SKM-1 treated with dmso at 0.1 percent for 144 hours (cell line): Measurements from ENCODE around the gene PRSS48.
A peak's percentile ranks its signal among the peaks of the same experiment; 100 is the strongest.
"Not testable (repeated sequence)": the region's sequence is repeated elsewhere in the genome, so short reads cannot be mapped to it uniquely, and the experiment has no call there.

Experiments used
- DNase-seq: peaks from one replicate; lab custom pipeline; 2025; ENCODE audit not compliant: unreplicated experiment; lab: John Stamatoyannopoulos, UW

Gene PRSS48, protein sequence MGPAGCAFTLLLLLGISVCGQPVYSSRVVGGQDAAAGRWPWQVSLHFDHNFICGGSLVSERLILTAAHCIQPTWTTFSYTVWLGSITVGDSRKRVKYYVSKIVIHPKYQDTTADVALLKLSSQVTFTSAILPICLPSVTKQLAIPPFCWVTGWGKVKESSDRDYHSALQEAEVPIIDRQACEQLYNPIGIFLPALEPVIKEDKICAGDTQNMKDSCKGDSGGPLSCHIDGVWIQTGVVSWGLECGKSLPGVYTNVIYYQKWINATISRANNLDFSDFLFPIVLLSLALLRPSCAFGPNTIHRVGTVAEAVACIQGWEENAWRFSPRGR

DNA sequence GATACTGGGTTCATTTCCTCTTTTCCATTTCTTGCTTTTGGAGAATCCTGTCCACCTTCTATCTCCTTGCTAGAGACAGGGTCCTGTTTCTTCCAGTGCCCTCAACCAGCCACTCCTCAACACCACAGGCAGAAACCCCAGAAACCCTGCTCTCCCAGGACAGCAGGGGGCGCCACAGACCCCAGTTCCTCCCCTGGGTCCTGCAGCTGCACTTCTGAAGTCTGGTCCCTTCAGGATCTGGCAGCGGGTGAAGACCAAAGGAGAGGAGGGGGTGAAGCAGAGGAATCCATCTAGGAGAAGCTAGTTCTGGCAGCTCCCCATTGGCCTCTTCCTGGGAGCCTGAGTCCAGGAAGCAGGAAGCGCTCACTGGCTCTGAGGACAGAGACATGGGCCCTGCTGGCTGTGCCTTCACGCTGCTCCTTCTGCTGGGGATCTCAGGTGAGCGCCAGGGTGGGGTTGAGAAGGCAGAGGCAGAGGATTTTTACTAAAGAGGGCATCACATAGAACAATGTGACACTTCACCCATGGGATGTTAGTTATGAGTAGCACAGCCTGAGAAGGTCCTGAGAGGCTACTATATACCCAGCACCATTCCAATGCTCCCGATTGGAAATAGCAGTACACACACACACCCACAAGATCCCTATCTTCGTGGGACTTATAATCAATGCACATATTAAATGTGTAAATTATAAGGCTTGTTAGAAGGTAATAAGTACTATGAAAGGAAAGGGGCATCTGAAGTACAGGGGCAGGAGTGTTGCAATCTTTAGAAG, at the start of gene PRSS48:
Gene PRSS48, plus strand, starts transcription at position 375 of the 776 bp plus-strand sequence. Its CDS starts 12 bp downstream, at position 387.
- DNase-seq: peak; percentile 48

DNA sequence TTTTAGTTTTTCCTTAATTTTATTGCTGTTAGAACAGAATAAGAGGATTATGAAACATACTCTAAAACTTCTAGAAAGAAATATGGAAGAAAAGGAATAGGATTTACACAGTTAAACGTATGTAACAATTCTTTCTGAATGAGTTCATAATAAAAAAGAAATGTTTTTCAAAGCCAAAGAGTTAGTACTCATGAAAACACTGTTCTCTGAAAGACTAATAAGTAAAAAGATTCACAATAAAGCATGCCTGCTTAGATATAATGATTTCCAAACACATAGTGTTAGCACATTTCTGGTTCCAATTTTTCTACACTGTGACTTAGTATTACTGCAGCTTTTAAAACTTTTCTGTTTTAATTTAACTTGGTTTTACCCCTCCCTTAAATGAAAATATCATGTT, 49.8 kb upstream of the PRSS48 start:
- no peak for DNase-seq

DNA sequence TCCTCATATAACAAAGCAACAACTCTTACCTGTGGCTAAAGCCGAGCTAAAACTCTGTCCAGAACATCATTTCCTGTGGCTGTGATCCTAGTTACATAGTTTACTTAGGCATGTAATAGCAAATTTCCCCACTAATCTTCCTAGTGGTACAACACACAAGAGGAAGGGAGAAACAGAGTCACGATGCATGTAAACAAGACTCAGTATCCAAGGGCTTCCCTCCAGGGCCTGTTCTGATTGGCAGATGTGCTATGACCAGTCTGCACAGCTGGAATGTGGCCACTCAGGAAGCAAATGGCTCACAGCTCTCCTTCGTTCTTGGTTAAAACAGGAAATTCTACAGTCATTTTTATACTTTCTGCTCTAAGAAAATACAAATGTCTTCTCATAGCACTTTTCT, 49.2 kb upstream of the PRSS48 start:
- DNase-seq: no peak

DNA sequence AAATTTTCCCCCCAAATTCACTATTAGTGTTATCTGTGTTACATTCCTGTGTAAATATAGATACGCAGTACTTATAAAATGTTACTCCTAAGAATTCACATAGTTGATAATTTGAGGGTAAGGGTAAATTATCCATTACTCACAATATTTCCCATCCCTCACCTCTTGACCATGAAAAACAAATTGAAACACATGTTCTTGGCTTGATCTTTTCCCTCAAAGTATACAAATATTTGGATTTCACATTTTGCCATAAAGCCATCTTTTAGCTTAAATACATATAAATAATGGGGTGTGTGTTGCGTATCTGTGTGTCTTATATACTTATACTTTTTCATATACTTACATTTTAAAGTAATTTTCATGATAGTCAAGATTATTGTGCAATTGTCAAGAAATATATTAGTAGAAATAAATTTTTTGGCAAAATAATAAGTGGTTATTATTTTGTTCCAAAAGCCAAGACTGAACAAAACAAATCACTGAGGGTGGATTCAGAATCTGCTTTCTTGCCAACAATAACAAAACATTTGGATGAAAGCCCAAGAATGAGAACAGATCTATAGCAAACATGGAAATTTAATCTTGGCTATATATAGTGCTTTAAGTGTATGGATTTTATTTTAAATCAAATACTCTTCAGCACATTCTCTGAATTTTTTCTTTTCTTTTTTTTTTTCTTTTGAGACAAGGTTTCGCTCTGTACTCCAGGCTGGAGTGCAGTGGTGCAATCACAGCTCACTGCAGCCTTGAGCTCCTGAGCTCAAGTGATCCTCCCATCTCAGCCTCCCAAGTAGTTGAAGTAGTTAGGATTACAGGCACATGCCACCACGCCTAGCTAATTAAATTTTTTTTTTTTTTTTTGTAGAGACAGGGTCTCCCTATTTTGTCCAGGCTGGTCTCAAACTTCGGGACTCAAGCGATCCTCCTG, 48.5 kb upstream of the PRSS48 start:
- no peak for DNase-seq

- DNase-seq: no peak
These were observed 44.9 kb upstream of the PRSS48 start for GRCh38 chr4:151231915-151232595.

DNA sequence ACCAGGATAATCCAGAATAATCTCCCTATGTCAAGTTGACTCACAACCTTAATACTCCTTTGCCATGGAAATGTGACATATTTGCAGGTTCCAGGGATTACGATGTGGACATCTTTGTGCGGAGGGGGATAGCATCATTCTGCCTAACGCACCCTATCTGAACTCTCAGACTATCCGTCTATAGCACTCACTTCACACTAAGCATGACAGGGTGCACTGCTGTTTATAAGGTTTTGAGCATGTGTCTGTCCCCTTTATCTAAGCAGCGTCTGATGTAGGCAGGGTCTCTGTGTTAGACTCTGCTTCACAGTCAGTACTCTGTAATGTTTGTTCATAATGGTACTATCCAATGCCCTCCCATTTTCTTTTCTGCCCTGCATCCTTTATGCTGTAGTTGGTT, 43.4 kb upstream of the PRSS48 start:
- no peak for DNase-seq

DNA sequence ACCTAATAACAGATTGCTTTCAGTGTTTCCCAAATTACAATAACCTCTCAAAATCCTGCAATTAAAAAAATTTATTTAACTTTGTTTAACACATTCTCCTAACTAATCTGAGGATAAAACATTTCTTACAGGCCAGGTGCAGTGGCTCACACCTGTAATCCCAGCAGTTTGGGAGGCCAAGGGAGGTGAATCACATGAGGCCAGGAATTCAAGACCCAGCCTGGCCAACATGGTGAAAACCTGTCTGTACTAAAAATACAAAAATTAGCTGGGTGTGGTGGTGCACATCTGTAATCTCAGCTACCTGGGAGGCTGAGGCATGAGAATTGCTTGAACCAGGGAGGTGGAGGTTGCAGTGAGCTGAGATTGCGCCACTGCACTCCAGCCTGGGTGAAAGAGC, 41.6 kb upstream of the PRSS48 start:
- DNase-seq: not testable (repeated sequence)

- DNase-seq: no peak
These were observed 40.9 kb upstream of the PRSS48 start for GRCh38 chr4:151236036-151236435.

GRCh38 chr4:151238477-151238876, 38.5 kb upstream of the PRSS48 start:
- DNase-seq: no peak

DNA sequence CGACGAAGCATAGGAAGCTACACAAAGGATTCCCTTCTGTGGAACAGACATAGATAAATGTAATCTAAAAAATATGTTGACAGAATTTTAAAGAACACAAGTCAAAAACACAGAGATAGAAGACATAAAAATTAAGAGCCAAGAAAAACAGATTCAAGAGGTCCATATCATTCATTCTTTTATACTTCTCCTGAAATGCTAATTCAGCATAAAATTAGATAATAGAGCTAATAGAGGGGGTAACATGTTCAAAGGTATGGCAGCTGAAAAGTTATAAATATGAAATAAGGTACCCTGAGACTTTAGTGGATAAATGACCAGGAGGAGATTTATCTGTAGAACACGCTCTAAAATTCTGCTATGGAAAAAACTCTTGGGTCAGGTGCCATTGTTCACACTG, 37.4 kb upstream of the PRSS48 start:
- DNase-seq: no peak

DNA sequence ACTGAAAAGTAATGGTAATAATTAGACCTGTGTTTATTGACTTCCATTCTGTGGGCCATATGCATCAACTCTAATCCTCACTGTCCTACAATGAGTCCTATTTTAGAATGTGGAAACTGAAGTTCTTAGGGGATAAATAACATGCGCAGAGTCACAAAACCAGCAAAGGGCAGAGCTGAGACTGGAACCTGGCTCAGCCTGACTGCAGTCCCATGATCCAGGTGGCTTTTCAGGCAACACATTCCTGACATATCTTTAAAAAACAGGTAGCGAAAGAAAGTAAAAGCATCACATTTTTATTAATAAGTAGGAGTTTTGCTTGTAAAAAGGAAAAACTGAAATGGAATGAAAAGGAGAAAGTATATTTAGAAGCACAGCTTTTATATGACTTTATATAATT, 34.7 kb upstream of the PRSS48 start:
- DNase-seq: no peak

GRCh38 chr4:151246742-151247141, 30.2 kb upstream of the PRSS48 start:
- no peak for DNase-seq

DNA sequence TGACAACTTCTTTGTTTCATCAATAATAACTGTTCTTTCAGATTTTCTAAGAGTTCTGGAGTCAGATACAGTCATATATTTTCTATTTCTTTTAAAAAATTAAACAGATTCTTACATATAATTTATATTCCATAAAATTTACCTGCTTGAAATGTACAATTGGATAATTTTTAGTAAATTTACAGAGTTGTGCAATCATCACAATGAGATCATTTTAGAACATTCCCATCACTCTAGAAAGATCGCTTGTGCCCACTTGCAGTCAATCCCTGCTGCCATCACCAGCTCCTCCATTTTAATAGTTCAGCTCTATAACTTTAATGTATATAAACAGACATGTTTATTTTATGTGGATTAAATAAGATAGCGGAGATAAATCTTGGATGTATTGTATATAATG, 29.6 kb upstream of the PRSS48 start:
- no peak for DNase-seq

- DNase-seq: no peak
These were observed 28.4 kb upstream of the PRSS48 start for GRCh38 chr4:151248519-151248918.

DNA sequence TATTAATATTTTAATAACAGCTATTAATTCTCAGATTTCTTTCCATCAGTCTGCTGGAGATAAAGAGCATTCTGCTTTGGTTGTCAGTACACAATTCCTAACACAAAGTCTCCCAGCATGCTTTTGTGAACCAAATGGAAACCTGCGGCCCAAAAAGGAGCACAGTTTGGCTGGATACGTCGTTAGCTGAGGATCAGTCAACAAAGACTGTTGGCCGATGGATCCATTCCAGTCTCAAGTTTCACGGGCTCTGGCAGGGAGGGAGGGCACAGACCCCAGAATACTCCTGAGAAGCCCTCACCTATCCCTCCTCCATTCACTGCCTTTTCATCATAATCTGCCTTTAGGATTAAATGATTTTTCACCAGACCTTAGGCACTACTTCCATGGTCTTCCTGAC, 26.3 kb upstream of the PRSS48 start:
- DNase-seq: no peak

DNA sequence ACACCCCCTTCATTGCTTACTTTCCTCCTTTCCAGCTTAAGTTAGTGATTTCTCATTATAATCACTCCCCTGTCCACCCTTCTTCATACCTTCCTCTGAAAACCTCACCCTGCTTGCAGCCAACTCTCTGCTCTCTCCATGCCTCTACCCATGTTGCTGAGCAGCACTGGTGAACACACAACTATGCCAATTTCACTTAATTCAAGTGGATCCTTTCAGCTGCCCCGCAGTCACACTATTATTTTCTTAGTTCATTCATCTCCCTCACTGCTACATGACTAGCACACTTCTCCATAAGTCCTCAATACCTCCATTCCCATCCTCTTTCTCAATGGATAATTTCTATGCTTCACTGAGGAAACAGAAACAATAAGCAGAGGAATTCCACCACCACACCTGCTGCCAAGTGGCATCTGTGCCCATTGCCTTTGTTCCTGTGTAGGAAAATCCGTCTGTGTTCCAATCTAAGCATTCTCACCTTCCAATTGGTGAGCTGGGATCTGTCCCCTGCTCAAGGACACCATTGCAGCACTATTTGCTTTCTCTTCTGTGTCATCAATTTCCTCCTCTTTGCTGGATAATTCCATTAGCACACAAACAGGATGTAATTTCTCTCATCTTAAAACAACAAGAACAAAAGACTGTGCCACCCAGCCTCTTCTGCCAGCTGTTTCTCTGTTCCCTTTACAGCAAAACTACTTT, 25.2 kb upstream of the PRSS48 start:
- DNase-seq: no peak

- DNase-seq: not testable (repeated sequence)
These were observed 21.7 kb upstream of the PRSS48 start for GRCh38 chr4:151255226-151255625.

DNA sequence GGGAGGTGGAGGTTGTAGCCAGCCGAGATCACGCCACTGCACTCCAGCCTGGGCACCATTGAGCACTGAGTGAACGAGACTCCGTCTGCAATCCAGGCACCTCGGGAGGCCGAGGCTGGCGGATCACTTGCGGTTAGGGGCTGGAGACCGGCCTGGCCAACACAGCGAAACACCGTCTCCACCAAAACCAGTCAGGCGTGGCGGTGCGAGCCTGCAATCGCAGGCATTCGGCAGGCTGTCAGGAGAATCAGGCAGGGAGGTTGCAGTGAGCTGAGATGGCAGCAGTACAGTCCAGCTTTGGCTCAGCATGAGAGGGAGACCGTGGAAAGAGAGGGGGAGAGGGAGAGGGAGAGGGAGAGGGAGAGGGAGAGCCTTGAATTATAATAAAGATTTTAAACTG, 21.3 kb upstream of the PRSS48 start:
- not testable (repeated sequence) for DNase-seq

- DNase-seq: no peak
These were observed 20.8 kb upstream of the PRSS48 start for GRCh38 chr4:151256134-151256533.

DNA sequence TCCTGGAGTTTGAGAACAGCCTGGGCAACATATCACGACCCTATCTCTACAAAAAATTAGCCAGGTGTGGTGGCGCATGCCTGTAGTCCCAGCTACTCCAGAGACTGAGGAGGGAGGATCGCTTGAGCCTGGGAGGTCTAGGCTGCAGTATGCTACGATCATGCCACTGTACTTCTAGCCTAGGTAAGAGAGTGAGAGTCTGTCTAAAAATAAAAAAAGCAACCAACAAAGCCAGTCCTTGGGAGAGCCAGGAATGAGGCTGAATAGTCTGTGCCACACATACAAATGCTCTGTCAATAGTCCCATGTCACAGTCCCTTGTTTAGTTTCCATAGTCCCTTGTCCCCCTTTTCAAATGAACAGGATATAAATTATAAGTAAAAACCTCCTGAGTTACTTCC, 19.3 kb upstream of the PRSS48 start:
- DNase-seq: no peak
